ENCODE results near the gene AMER1.

The AMER1 gene

GRCh38 chrX:64184396-64184795, 21.1 kb downstream of the AMER1 start:
- DNase-seq (ENCODE audit: low read depth in 2 of 2), result no peak

- DNase-seq (ENCODE audit: low read depth in 2 of 2), result no peak
Observed at GRCh38 chrX:64182208-64182607, 23.3 kb downstream of the AMER1 start.

GRCh38 chrX:64176876-64177275, 28.6 kb downstream of the AMER1 start:
- no peak for DNase-seq (ENCODE audit: low read depth in 2 of 2)

DNA sequence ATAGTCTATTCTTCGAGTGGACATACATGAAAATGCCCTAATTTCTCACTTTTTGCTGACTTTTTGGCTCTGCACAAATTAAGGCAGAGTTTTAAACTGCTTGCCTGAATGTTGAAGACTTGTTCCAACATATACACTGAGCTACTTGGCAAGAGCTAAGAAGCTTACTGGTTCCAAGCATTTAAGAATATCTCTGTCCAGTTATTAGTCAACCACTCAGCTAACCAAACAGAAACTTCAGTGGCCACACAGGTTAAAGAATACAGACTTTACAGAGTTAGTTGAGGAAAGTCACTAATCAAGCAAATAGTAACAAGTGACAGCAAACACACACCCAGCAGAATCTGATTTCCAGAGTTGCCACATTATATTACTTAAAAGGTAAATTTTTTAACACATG, 35.5 kb downstream of the AMER1 start:
- no peak for DNase-seq (ENCODE audit: low read depth in 2 of 2)

GRCh38 chrX:64152857-64153256, 52.7 kb downstream of the AMER1 start:
- DNase-seq (ENCODE audit: low read depth in 2 of 2), result no peak

DNA sequence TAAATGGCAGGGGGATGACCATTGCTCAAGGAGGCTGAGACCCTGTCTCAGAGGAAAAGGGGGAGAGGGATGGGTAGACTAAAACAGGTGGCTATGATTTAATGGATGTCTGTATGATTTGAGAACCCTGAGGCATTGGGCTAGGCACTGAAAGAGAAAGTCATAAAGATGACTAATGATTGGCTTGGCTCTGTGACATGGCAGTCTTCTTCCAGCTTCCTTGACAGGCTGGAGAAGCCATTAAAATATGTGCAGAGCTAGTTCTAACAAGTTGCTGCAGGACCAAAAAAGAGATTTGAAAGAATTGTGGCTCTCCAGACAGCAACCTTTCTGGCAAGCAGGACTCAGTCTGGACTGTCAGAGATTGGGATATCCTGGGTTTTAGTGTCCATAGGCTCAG, 53.6 kb downstream of the AMER1 start:
- DNase-seq (ENCODE audit: low read depth in 2 of 2), result no peak

DNA sequence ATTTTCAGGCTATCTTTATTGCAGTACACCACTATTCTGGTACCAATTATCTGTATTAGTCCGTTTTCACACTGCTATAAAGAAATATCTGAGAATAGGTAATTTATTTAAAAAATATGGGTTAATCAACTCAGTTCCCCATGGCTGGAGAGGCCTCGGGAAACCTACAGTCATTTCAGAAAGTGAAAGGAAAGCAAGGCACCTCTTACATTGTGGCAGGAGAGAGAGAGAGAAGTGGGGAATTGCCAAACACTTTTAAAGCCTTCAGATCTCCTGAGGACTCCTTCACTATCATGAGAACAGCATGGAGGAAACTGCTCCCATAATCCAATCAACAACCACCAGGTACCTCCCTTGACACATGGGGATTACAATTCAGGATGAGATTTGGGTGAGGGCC, 54.7 kb downstream of the AMER1 start:
- no peak for DNase-seq (ENCODE audit: low read depth in 2 of 2)
